GM19463 (cell line): ENCODE results near the gene SCP2.

Experiments
- ATAC-seq: cut with Tn5 transposase; IDR thresholded peaks from one replicate; pipeline ENCODE4 v1.9.1; 2021; ENCODE audit warnings: mild to moderate bottlenecking, moderate library complexity; ENCODE audit not compliant: unreplicated experiment

The SCP2 gene

DNA sequence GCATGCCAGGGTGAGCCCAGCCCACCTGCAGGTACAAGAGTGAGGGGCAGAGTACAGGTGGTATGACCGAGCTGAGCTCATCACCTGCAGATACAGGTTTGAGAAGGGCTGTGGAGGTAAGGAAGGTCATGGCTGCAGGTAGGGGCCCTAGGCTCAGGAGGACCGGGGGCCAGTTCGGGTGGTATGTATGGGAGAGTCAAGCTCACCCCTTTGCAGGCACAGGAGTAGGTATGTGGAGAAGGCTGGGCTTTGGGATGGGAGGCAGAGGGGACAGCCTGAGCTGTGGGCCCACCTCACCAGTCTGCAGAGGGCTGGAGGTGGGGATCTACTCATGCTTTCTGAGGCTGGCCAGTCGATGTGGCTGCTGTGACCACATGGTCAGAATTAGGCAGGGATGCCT, 152.2 kb downstream of the SCP2 start:
- ATAC-seq, result no peak

DNA sequence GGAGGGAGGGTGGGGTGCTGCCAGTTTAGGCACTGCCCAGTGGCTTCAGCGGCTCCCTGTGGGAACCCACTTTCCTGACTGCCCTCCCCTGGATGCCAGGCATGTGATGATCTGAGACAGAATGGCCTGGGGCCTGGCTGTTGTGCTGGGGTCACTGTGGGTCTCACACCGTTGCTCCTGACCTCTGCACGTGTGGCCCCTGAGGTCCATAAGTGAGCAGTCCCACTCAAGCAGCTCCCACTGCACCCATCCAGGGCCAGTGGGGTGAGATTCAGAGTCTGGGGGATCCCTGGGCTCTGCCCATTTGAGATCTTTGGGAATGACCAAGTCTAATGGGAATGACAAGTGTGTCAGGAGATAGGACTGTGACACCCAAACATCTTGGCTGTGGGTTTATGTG, 153.0 kb downstream of the SCP2 start:
- ATAC-seq, result no peak

DNA sequence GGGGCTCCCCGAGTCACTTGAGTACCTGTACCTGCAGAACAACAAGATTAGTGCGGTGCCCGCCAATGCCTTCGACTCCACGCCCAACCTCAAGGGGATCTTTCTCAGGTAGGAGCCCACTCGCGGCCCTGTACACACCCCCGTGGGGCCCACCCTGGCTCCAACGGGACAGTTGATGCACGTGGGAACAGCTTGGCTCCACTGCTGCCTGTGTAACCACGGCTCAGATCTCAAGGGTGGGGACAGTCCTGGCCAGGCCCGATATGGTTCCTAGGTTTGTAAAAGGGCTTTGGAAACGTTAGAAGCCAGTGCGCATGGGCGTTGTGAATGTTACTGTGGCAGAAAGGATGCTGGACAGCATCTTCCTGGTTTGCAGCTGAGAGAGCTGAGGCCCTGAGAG, 153.7 kb downstream of the SCP2 start:
- no peak for ATAC-seq

DNA sequence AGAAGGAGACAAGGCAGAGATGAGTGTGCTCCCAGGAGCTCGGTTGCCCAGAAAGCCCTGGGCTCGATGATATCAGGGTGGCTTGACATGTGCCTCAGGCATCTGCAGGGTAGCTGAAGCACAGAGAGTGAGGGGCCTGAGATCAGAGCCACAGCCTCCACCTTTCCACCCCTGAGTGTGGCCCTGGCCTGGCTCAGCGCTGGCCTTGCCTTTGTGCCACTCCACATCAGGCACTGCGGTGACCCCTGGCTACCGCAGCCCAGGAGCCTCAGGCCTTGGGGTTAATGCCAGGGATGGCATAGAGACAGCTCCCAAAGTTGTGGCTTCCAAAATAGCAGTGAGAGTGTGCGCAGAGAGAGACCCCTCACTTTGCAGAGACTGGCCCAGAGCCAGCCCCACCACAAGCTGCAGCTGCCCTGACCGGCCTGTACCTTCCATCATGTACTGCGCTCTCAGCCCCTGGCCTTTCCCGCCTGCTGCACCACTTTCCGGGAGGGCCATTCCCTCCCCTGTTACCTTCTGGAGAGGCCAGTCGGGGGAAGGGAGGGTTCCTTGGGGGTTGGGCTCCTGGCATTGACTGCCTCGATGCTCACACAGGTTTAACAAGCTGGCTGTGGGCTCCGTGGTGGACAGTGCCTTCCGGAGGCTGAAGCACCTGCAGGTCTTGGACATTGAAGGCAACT, 154.4 kb downstream of the SCP2 start:
- no peak for ATAC-seq

DNA sequence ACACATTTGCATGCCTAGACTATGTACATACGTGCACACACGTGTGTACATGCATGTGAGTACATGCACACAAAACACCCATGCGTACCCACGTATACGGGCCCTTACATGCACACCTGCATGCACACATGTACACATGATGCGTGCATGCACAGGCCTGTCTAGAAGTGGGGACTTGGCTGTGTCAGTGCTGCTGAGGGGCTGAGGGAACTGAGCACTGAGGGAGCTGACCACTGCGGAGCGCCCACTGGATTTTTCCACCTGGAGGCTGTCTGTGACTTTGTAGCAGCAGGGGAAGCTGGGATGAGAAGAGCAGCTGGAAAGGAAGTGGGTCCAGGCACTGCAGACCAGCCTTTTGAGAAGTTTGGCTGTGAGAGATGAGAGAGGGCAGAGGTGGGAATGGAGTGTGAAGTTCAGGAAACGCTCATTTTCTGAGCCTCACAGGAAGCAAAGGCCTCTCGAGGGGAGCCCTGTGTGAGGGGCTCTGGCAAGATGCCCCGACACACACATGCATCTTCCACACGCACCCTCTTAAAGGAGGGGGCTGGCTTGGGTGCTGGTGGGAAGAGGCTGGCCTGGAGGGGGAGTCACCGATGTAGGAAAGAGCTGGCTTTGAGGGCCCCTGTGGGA, 155.9 kb downstream of the SCP2 start:
- ATAC-seq, result no peak

DNA sequence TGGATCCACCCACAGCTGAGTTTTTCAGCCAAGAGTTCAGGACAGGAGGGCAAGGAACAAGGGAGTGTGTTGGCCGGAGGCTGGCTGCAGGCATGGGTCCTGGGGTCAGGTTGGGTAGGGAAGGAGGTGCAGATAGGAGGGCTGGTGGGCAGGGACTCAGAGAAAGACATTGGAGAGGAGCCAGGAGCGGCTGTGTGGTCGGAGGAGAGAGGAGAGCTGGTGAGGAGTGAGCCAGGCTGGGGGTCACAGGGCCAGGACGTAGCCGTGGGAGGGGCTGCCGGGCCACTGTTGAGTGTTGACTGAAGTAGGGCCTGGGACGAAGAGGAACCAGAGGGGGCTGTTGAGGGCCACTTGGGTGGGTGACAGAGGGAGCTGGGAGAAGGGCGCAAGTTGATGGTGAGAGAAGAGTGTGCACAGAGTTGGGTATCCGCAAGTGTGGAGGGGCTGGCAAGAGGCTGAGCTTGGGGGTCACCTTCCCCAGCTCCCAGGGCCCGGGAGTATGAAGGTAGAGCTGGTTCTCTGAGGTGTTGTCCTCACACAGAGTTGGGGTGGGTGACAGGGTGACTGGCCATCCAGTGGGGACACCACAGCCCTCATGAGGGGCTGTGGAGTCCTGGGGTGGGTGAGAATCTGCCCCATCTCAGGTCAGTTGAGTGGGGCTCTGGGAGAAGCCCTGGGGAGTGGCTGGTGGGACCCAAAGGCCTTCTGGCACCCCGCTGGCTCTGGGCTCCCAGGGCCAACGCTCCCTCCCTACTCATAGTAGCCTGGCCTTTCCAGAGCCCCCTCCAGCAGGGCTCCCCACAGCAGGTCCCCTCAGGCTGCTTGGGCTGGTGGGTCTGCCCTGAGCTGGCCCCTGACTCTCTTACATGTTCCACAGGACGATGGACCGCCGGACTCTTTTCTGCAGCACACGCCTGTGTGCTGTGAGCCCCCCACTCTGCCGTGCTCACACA, 156.8 kb downstream of the SCP2 start:
- no peak for ATAC-seq

DNA sequence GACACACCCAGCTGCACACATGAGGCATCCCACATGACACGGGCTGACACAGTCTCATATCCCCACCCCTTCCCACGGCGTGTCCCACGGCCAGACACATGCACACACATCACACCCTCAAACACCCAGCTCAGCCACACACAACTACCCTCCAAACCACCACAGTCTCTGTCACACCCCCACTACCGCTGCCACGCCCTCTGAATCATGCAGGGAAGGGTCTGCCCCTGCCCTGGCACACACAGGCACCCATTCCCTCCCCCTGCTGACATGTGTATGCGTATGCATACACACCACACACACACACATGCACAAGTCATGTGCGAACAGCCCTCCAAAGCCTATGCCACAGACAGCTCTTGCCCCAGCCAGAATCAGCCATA, 157.5 kb downstream of the SCP2 start:
- no peak for ATAC-seq

DNA sequence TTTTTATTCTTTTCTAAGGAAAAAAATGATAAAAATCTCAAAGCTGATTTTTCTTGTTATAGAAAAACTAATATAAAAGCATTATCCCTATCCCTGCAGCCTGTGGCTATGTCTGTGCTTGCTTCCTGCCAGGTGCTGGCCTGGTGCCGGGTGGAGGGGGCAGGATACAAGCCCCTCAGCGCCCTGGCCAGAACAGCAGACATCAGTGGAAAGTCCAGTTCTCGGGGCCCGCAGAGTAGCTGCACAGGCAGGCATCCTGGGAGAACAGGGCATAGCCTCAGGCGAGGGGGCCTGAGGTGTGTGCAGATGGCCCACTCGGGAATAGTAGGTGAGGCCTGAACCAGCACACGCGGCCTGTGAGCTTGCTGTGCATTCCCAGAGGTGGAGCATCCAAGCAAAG, 158.3 kb downstream of the SCP2 start:
- ATAC-seq, result no peak

DNA sequence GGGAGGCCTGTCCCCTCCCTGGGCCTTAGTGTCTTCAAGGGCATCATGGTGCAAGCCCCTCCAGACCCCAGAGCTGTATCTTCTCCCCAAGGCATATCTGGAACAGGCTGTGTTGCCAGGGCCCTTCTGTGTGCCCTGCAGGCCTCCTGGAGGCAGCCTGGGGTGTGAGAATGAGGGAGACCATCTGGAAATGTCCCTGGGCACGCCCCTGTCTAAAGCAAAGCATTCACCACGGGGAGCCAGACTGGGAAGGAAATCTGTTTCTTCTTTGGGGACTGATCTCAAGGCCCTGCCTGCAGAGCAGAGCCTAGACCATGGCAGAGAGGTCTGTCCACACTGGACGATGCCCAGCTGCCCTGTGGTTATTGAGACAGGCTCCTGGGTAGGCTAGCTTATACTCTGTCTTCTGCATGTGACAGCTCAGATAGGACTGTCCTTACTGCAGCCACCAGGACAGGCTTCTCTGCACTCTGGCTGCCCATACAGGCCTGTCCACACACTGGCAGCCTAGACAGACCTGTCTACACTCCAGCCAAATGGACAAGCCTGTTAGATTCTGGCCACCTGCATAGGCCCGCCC, 159.5 kb downstream of the SCP2 start:
- ATAC-seq, result no peak

DNA sequence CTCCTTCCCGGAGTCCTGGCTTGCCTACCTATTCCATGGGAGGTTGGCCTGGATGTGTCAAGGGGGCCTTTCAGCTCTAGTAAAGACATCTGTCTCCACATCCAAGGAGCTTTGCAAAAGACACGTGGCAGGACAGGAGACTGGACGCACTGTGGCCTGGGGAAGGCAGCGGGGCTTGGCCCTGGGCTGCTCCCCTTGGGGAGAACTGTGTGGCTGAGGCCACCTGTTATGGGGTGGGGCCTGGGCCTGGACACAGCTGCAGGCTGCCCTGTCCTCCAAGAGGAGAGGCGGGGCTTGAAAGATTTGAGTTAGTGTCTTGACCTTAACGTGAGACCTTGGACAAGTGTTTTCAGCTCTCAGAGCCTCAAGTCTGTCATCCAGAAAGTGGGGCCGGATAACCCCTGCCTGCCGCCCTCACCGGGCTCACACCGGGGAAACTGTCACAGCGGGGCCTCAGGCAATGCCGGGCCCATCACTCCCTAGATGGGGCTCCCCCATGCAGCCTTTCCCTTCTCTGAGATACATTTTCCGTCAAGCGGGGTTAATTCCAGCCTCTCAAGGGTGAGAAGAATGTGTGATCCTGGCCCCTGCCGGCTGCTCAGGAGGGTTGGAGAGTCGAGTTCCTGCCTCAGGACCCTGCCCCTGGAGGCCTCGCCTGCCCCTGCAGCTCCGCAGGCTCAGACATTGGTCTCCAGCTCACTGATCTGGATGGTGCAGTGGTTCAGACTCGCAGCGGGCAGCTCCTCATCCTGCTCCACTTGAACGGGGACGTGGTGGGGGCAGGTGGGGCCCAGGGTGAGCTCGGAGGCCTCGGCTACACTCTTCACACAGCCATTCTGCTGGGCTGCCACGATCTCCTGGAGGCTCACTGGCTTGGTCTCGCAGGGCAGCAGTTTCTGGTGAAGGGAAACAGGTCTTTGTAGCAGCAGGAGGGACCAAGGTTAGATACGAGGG, 160.5 kb downstream of the SCP2 start:
- ATAC-seq, result no peak

DNA sequence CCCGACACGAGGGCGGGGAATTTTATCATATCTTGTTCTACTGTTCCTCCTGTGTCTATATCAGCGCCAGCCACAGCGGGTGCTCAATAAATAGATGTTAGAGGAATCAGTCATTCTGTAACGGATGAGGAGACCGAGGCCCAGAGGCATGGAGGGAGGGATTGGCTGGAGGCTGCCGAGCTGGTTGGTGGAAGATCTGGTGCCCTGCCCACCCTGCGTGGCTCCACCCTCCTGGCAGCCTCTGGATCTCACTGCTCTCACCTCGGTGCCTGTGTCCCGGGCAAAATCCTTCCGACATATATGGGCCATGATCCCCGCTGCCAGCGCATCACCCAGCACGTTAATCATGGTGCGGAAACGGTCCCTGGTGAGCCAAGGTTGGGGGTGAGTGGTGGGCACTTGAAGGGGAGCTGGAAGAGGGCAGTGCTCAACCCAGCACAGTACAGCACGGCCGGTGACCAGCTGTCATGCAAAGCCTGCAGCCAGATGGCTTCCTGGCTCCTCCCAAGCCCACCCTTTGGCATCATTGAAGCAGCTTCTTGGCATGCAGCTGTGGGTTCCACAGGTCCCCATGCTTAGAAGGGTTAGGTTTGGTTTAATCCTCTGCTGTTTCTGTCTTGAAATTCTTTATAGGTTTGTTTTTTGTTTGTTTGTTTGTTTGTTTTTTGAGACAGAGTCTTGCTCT, 161.7 kb downstream of the SCP2 start:
- ATAC-seq, result no peak

DNA sequence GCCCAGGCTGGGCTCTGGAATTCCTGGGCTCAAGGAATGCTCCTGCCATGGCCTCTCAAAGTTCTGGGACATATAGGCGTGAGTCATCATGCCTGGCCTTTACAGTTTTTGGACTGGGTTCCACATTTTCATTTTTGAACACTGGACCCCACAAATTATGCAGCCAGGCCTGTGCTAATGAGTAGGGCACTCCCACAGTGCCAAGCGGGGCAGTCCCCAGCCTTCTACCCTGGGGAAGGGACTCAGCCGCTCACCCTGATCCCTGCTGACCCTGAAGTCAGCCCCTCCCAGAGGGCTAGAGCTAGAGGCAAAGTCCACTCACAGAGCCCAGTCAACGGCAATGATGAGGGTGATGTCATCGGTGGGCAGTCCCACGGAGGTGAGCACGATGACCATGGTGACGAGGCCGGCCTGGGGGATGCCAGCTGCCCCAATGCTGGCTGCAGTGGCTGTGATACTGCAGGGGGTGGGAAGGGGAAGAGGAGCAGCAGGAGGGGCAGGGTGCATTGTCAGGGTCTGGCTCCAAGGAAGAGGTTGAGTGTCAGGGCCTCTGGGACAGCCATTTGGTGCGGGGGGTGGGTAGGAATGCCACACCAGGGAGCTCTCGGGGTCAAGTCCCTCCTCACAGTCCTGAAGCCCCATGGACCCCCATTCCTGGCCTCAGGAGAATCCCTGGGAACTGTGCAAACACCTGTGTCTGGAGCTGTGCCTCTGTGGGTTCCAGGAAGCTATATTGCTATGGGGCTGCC, 162.6 kb downstream of the SCP2 start:
- ATAC-seq, result no peak

DNA sequence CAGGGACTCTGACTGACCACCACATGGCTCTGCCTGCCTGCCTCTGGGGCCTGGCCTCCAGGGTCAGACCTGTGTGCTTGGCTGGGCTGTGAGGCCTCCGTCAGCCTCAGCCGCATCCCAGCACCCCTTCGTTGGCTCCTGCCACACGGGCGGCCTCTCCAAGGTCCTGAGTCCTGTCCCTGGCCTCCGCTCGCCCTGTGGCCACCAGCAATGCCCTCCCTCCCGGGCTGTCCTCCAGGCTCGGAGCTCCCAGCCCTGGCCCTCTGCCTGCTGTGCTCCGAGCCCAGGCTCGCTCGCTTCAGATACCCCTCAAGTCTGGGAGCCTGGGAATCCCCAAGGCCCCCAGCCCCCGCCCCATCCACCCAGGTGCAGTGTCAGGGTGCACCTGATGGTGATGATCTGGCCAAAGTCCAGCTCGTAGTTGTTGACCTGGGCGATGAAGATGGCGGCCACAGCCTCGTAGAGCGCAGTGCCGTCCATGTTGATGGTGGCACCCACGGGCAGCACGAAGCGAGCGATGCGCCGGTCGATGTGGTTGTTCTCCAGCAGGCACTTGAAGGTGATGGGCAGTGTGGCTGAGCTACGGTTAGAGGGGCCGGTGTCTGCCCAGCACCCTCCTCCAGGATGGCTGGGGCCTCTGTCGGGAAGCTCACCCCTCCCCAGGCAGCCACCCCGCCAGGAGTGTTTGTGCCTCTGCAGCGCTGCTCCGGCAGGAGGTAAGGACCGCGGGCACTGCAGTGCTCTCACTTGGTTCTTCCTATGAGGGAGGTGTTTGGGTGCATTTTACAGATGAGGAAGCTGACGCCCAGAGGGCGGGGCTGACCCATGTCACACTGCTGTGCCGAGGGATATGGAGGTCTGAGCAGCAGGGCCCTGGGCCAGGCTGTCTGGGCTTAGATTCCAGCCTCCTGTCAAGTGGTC, 163.4 kb downstream of the SCP2 start:
- no peak for ATAC-seq

DNA sequence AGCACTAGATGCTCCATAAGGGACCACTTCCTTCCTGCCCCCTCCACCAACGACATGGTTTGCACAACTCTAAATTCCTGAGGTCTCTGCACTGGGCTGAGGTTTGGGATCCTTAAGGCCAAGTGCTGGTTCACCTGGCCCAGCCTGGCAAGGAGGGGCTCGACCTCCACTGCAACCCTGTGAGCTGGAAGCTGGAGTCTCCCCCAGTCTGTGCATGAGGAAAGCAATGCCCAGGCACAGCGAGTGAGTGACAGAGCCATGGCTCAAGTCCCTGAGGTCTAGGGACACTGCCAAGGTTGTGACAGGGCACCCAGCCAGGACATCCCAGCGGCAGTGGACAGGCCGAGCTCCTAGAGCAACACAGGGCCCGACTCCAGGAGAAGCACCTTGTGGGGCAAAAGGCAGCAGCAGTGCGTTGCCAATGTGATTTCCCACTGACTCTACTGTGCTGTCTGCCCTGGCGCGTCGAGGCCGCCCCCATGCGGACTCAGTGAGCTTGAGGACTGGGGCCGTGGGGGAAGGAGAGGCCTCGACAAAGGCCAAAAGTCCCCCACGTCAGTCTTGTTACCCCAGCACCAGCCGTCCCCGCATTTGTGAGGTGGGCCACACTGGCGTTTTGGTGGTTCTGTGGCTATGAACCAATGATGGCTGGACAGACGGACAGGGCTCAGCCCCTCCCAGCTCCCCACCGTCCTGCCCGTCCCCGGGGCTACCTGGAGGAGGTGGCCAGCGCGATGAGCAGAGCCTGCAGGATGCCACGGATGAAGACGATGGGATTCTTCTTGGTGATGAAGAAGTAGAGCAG, 165.0 kb downstream of the SCP2 start:
- ATAC-seq, result no peak

DNA sequence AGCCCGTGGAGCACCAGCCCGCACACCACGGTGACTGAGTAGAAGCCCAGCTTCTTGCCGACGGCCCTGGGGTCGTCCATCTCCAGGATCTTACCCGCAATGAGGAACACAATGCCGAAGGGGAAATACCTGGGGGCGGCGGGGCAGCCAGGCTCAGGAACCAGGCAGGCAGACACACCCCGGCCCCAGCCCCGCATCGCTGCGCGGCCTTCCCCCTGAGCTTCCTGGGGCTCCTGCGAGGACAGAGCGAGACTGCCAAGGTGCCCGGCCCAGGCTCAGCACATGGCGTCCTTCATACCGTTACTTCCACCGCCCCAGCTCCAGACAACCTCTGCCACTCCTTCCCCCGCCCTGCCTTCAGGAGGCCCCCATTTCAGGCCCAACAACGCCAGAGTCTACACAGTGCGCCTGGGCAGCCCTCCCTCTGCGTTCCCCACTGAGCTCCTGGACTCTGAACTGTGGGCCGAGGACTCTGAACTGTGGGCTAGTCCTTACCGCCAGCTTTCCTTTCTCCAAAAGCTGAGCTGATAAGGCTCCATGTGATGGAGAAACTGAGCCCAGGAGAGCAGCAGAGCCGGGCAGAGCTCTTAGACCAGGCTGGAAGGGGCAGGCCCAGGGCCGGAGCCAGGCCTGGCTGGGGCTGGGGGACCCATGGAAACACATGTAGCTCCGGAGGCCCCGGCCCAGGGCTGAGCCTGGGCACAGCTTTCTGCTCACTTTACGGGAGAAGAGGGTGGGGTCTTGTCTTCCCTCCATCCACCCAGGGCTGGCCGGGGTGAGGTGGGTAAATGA, 165.8 kb downstream of the SCP2 start:
- ATAC-seq, result no peak

DNA sequence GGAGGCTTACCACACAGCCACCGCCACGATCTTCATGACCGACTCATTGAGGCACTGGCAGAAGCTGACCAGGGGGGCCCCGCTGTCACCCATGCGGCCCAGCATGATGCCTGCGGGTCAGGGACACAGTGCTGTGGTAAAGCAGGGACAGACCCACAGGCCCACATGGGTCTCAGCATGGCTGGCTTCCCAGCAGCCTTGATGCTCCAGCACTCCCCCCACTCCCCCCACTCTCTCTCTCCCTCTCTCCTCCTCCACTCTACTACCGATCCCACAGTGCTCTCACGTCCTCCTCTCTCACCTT, 166.3 kb downstream of the SCP2 start:
- ATAC-seq, result no peak
